ENCODE measurements around the gene APCDD1L. TPM values are rescaled to one million over a fixed set of nuclear protein-coding genes. Genes with fewer than 3 reads are reported as not detected.

APCDD1L gene
- total RNA-seq, 2 experiments from 2014 or later, result not detected

DNA sequence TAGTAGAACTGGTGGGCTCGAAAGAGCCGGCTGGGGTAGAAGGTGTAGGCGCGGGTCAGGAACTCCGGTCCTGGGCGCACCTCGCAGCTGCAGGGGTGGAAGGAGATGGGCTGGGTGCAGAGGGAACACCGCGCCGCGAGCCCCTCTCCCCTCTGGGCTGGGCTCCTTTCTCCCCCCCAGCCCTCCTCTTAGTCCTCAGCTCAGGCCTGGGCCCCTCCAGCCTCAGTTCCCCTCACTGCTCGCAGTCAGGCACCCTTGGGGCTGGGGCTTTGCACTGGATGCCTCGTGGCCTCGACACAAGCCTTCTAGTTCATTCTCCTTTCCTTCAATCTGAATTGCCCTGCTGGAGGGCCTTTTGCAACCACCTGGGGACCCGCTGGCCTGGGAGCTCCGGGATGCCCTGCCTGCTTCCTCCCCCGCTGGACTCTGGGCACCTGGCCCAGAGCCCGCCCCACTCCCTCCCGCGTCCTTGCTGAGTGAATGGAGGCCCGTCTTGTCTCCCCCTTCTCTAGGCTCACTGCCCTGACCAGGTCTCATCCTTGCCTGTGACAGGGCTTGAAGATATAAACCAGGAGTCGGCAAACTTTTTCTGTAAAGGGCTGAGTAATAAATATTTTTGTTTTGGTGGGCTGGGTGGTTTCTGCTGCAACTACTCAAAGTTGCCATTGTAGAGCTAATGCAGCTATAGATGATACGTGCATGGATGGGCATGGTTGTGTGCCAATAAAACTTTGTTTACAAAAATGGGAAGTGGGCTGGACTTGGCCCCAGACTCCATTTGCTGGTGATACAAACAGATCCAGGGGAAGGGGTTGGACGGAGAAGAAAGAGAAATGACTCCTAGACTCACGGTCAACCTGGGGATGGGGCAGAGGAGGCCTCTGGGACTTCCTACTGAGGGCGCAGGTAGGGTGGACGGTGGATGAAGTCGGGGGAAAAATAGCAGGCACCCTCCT lies 47.3 kb downstream of the APCDD1L start:
- Histone ChIP-seq H3K27me3 (ENCODE audit: control insufficient read depth in 1 of 2, insufficient read depth in 2 of 2, low read length in 2 of 2) (no peaks in the 10 kb centered on the region), H3K27ac (ENCODE audit: low read depth in 1 of 2, low read length in 2 of 2) (no peak overlapping the region), H3K36me3 (ENCODE audit: insufficient read depth, low read length) (no peaks in the 10 kb centered on the region), H3K4me1 (ENCODE audit: insufficient read depth, low read length) (no peaks in the 10 kb centered on the region), H3K9me3 (ENCODE audit: control insufficient read depth in 1 of 2, insufficient read depth in 1 of 2, low read length in 2 of 2) (no peaks in the 10 kb centered on the region), H3K4me3 (ENCODE audit: low read length) (no peak overlapping the region)
- ChIA-PET CTCF (no interaction called here), POLR2A (no interaction called here)
- TF ChIP-seq, protein P1, sequence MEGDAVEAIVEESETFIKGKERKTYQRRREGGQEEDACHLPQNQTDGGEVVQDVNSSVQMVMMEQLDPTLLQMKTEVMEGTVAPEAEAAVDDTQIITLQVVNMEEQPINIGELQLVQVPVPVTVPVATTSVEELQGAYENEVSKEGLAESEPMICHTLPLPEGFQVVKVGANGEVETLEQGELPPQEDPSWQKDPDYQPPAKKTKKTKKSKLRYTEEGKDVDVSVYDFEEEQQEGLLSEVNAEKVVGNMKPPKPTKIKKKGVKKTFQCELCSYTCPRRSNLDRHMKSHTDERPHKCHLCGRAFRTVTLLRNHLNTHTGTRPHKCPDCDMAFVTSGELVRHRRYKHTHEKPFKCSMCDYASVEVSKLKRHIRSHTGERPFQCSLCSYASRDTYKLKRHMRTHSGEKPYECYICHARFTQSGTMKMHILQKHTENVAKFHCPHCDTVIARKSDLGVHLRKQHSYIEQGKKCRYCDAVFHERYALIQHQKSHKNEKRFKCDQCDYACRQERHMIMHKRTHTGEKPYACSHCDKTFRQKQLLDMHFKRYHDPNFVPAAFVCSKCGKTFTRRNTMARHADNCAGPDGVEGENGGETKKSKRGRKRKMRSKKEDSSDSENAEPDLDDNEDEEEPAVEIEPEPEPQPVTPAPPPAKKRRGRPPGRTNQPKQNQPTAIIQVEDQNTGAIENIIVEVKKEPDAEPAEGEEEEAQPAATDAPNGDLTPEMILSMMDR (IDR thresholded peaks at IDR 0.05), result no peak
- ATAC-seq (ENCODE audit: poor library complexity) (no peak), DNase-seq (no peak)
- Mint-ChIP-seq H3K4me3 (no peak overlapping the region), H3K36me3 (ENCODE audit: low read depth) (no peaks in the 10 kb centered on the region), H3K9me3 (no peaks in the 10 kb centered on the region), H3K4me1 (ENCODE audit: low read depth) (no peaks in the 10 kb centered on the region), H3K27ac (no peak overlapping the region), H3K27me3 (peaks cover 7% of the 10 kb centered on the region)
- intact Hi-C loops (cut with DNase I, micrococcal nuclease), result loop anchor here in 1 of 2 experiments (10.0 kb wide), 1 partner anchor 57 kb away; no protein-coding TSS in a partner anchor

DNA sequence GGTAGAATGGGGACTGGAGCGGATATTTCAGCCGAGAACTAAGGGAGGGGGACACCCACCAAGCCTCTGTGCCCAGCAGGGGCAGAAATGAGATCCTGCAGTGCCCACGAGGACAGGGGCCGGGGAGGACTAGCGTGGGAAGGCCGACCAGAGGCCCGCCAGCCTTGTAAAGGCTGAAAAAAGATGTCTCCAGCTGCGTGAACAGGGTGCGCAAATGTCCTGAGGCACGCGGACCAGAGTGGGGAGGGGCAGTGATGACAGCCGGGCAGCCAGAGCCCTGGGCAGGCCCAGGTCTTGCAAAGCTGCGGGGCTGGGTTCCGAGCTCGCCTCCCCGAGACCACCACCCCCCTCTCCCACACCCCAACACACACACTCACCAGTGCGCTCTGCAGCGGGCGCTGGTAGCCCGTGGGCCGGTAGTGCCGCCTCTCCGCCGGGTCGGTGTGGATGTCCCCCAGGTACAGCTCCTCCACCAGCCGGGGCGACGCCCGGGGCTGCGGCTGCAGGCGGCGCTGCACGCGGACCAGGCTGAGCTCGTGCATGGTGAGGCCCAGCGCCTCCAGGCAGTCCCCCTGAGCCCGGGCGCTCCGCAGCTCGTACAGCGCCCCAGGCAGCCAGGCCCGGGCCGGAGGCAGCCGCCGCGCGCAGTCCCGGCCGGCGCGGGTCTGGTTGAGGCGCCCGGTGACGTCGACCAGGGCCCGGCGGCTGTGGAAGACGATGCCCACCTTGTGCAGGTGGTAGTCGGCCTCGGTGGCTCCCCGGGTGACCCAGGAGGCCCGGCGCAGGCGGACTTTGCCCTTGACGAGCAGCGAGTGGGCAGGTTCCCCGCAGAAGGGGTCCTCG lies 48.2 kb downstream of the APCDD1L start:
- no peaks in the 10 kb centered on the region for H3K9me3 Mint-ChIP-seq
- no peak overlapping the region for H3K4me3 Mint-ChIP-seq
- intact Hi-C loops (cut with DNase I, micrococcal nuclease), result loop anchor here in 1 of 2 experiments (10.0 kb wide), 1 partner anchor 58 kb away; no protein-coding TSS in a partner anchor
- no peak overlapping the region for H3K27ac Mint-ChIP-seq
- no peaks in the 10 kb centered on the region for H3K36me3 Mint-ChIP-seq (ENCODE audit: low read depth)
- ATAC-seq (ENCODE audit: poor library complexity) (no peak), DNase-seq (no peak)
- POLR2A ChIA-PET, result no interaction called here
- H3K27me3 Mint-ChIP-seq, result peaks cover 7% of the 10 kb centered on the region
- Histone ChIP-seq H3K27me3 (ENCODE audit: control insufficient read depth in 1 of 2, insufficient read depth in 2 of 2, low read length in 2 of 2) (no peaks in the 10 kb centered on the region), H3K4me1 (ENCODE audit: insufficient read depth, low read length) (no peaks in the 10 kb centered on the region), H3K36me3 (ENCODE audit: insufficient read depth, low read length) (no peaks in the 10 kb centered on the region), H3K27ac (ENCODE audit: low read depth in 1 of 2, low read length in 2 of 2) (no peak overlapping the region), H3K4me3 (ENCODE audit: low read length) (no peak overlapping the region), H3K9me3 (ENCODE audit: control insufficient read depth in 1 of 2, insufficient read depth in 1 of 2, low read length in 2 of 2) (no peaks in the 10 kb centered on the region)
- TF ChIP-seq, protein P1 (IDR thresholded peaks at IDR 0.05), result no peak
- CTCF ChIA-PET, result no interaction called here
- no peaks in the 10 kb centered on the region for H3K4me1 Mint-ChIP-seq (ENCODE audit: low read depth)

DNA sequence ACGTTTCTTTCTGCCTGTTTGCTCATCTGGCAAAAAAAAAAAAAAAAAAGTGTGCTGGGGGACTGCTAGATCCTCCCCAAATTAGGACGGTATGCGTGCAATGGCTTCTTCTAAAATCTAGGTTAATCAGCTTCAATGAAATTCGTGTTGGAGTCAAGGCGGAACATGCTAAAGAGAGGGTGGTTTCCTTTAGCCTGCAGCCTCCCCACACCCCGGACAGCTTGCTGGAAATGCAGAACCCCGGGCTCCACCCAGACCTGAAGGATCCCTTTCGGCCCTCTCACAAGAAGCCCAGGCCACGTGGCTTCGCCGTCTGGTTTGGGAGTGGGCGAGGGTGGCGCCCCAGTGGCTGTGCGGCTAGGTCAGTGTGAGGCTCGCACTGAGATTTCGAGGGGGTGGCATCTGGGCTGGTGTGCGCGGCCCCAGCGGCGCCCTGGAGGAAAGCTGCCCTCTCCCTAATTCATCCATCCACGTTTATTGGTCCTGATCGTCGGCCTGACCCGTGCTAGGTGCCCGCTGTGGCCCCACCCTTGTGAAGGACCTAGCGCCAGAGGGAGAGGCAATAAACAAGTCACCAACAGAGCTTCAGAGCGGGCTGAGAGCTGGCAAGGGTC lies 49.0 kb downstream of the APCDD1L start:
- no peak overlapping the region for H3K4me3 Mint-ChIP-seq
- no peaks in the 10 kb centered on the region for H3K4me1 Mint-ChIP-seq (ENCODE audit: low read depth)
- TF ChIP-seq, protein P1 (IDR thresholded peaks at IDR 0.05), result no peak
- H3K9me3 Mint-ChIP-seq, result no peaks in the 10 kb centered on the region
- CTCF ChIA-PET, result no interaction called here
- no peaks in the 10 kb centered on the region for H3K4me1 ChIP-seq (ENCODE audit: insufficient read depth, low read length)
- no peaks in the 10 kb centered on the region for H3K36me3 Mint-ChIP-seq (ENCODE audit: low read depth)
- no peaks in the 10 kb centered on the region for H3K27me3 ChIP-seq (ENCODE audit: control insufficient read depth in 1 of 2, insufficient read depth in 2 of 2, low read length in 2 of 2)
- H3K27me3 Mint-ChIP-seq, result peaks cover 7% of the 10 kb centered on the region
- intact Hi-C loops (cut with DNase I, micrococcal nuclease), result loop anchor here in 1 of 2 experiments (10.0 kb wide), 1 partner anchor 59 kb away; no protein-coding TSS in a partner anchor
- H3K4me3 ChIP-seq (ENCODE audit: low read length), result no peak overlapping the region
- POLR2A ChIA-PET, result no interaction called here
- ATAC-seq (ENCODE audit: poor library complexity) (no peak), DNase-seq (no peak)
- H3K27ac Mint-ChIP-seq, result no peak overlapping the region
- H3K36me3 ChIP-seq (ENCODE audit: insufficient read depth, low read length), result no peaks in the 10 kb centered on the region
- no peaks in the 10 kb centered on the region for H3K9me3 ChIP-seq (ENCODE audit: control insufficient read depth in 1 of 2, insufficient read depth in 1 of 2, low read length in 2 of 2)
- H3K27ac ChIP-seq (ENCODE audit: low read depth in 1 of 2, low read length in 2 of 2), result no peak overlapping the region

All from CD4-positive, alpha-beta T cell (primary cell).